Measurements from ENCODE around the gene ZNF516.

ZNF516 gene

GRCh38 chr18:76361219-76361618 lies 133.8 kb downstream of the ZNF516 start:
- no peak for DNase-seq

DNA sequence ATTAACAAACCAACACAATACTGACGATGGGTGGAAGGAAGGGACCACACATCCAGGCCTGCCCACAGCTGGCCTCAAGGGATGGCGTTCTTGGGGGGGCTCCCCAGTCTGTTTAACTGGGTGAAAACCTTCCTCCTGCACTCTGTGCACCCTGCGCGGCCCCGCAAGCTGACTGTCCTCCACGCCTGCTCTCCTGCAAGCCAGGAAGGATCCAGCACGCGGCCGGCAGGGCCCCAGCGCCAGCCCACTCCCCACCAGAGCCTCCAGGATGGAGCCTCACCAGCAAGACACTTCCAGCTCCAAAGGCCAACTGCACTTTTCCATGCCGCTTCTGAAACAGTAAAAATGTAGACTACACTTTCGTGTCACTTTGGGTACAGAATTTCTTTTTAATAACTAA lies 135.1 kb downstream of the ZNF516 start:
- DNase-seq: no peak

DNA sequence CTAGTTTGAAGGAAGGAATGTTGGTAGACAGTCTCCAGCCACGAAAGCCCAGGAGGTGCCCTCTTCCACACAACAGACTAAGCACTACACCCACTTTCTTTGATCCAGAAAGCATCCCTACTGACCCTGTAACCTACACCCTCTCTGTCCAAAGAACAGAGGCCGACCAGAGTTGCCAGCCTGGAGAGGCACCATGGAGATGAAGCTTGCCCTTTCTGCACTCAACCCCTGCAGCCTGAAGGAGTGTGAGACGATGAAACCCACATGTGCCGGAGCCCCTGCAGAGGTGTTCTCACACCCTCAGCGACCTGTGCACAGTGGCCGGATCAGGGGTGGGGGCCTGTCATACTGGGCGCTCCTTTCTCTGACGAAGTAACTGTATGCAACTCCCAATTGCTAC lies 136.3 kb downstream of the ZNF516 start:
- DNase-seq: no peak

DNA sequence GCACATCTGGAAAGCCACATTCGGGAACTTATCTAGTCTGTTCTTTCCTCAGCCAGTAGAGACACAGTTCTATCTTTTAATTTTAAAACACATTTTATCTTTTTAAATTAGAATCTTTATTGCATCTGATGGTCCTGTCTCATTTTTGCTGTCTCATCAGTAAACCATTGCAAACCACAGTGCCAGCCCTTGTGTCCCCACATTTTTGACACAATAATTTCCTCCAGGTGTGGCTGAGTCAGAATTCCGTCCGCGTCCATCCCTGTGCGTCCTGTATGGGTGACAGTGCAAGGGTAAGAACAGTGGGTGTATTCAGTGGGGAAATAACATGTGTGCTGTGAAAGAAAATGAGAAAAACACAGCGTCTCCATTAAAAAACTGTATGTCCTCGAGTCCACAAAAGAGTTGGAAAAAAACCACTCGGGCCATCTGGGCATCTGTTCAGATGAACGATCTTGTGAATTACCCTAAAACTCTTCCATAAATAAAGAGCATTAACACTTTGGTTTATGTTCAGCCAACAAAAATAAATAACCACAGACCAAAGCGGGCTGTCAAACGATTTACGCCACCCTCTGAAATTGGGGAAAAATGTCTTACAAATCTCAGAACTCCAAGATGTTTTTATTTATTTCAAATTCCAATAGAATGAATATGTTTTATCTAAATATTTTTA lies 137.3 kb downstream of the ZNF516 start:
- DNase-seq: no peak

DNA sequence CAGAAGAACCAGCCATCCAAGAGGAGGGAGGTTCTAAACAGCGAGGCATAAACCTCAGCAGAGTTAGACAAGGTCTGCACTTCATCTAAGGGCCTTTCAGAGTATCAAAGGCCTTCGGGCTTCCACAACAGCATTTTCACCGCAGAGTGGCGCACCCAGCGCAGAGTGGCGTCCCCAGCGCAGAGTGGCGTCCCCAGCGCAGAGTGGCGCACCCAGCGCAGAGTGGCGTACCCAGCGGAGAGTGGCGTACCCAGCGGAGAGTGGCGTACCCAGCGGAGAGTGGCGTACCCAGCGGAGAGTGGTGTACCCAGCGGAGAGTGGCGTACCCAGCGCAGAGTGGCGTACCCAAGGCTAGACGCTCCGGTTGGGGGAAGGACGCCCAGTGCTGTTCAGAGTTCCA lies 137.9 kb downstream of the ZNF516 start:
- DNase-seq: no peak

GRCh38 chr18:76356666-76357065 lies 138.4 kb downstream of the ZNF516 start:
- no peak for DNase-seq

GRCh38 chr18:76354348-76354747 lies 140.7 kb downstream of the ZNF516 start:
- no peak for DNase-seq

GRCh38 chr18:76353500-76353899 lies 141.5 kb downstream of the ZNF516 start:
- no peak for DNase-seq

DNA sequence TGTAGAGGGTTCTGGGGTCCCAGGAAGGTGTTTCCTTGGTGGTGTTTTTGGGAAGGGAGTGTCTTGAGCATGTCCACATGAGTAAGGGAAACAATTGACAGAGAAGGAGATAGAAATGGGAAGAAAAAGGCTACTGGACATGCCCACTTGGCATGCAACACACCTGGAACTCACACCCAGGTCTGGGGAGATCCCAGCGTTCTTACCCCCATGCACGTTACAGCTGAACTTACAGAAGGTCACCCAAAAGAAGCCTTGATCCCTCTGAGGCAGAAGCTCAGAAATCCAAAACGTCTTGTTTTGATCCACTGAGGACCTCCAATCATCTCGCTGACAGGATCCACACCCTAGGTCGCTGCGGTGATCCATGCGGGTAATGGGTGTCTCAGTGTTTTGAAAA lies 142.0 kb downstream of the ZNF516 start:
- no peak for DNase-seq

- DNase-seq: peak; percentile 71
Measured at GRCh38 chr18:76351961-76352581, 143.0 kb downstream of the ZNF516 start.

DNA sequence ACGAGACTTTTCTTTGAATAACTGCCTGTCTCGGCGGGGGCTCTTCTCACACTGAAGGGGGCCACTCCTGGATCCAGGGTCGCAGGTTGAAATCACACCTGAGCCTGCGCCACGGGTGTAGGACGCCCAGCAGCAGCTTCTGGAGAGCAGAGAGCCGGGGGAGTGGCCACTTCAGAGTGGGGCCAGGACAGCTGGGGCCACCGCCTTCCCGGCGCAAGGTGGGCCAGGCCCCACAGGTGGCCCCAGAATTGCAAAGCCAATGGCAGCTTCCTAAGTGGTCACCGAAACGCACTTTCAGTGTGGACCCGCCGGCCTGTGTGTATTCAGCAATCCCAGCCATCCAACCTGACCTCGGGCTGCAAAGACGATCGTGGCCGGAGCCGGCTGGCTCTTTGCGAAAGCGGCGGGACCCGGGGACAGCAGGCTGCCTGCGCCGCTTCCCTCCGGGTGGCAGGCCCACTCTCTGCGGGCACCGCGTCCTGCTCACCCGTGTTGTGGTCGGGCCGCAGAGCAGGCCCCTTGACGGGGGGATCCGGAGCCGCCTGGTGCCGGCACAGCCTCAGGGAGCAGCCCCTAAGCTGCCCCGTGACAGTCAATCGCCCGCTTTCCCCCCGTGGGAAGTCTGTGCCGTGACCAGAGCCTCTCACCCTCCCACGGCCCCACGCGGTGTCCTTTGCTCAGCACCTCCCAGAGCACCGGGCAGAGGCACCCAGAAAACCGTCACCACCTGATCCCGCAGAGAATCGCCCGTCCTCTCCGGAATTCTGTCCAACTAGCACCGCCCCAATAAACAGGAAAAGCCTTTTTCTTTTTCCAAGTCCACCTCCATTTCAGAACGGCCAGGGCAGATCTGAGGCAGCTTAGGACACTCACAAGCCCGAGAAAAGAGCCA lies 144.7 kb downstream of the ZNF516 start:
- no peak for DNase-seq

DNA sequence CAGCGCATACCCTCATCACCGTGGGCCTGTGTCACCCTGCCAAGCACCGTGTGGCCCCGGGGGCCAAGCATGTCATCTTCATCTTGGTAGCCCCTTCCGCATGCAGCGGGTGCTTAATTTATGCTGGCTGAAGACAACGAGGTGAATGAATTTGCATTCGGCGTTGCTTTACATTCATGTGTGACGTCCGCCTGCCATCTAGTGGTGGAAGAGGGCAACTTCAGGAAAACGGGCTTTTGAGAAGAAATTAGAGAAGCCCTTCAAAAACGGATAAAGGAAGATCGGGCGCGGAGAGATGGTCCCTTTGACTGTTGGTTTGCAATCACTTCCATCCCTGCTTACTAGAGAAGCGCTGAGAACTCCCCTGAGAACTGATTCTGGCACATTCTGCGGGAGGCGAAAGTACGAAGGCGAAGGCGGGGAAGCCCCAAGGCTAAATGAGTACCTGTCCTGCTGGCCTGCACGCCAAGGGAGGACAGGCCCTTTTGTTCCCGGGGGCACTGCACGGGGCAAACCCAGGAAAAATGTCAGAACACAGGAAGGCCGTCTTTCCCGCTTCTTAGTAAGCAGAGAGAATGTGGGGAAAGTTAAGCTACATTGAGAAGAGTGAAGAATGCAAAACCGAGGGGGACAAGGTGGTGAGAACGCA lies 145.9 kb downstream of the ZNF516 start:
- DNase-seq: peak; percentile 49

GRCh38 chr18:76348267-76349066 lies 146.6 kb downstream of the ZNF516 start:
- no peak for DNase-seq

- DNase-seq: no peak
Measured at GRCh38 chr18:76347341-76347740, 147.7 kb downstream of the ZNF516 start.

- no peak for DNase-seq
Measured at GRCh38 chr18:76346490-76347130, 148.4 kb downstream of the ZNF516 start.

DNA sequence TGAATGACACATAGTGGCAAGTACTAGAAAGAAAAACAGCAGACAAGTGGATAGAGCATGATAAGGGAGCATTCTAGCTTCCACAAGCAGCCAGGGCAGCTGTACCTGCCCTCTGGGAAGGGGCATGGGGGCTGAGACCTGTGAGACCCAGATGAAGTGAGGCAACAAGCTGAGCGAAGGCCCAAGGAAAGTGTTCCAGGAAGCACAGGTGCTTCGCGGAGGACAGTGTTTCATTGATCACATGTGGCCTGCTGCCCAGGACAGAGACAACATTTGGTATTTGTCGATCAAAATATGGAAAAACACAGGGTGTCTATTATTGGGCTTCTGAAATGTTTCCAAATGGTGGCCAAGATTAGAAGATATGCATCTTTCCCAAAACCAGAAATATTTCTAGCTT lies 149.1 kb downstream of the ZNF516 start:
- DNase-seq: no peak

DNA sequence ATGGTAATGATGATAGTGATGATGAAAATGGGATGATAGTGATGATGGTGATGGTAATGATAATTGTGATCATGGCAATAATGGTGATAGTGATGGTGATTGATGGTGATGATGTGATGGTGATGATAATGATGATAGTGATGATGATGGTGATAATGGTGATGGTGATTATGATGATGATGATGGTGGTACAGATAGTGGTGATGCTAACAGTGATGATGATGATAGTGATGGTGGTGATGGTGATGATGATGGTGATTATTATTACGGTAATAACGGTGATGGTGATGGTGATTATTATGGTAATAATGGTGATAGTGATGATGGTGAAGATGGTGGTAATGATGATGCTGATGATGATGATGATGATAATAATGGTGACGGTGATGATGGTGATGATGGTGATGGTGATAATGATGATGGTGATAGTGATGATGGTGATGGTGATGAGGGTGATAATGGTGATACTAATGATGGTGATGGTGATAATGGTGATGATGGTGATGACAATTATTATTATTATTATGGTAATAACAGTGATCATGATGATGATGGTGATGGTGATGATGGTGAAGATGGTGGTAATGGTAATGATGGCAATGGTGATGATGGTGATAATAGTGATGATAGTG lies 151.0 kb downstream of the ZNF516 start:
- DNase-seq: no peak

GRCh38 chr18:76340410-76340809 lies 154.6 kb downstream of the ZNF516 start:
- no peak for DNase-seq

- no peak for DNase-seq
Measured at GRCh38 chr18:76339246-76339620, 155.8 kb downstream of the ZNF516 start.

DNA sequence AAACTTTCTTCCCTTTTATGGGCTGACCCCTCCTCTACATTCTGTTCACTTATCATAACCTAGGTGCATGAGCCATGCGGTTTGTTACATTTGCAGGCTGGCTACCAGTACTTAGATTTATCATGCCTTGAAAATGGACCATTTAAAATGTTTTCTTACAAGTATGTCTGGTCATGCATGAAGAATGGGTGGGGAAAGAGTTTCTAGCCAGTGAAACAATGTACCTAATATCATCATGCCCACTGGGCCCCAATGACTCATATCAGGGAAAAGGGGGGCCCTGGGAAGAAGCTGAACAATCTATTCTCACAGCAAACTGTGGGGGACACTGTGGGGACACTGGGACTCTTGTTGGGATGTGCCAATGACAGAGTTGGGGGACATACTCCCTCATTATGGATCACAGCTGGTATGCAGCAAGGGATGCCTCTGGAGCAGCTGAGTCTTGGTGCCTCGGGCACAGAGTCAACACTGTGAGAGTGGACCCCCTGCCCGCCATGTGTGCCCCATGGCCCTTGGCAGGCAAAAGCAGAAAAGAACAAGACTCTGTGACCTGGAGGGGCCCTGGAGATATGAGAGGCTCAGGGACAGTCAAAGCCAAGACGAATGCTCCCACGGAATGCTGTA lies 156.3 kb downstream of the ZNF516 start:
- DNase-seq: no peak

DNA sequence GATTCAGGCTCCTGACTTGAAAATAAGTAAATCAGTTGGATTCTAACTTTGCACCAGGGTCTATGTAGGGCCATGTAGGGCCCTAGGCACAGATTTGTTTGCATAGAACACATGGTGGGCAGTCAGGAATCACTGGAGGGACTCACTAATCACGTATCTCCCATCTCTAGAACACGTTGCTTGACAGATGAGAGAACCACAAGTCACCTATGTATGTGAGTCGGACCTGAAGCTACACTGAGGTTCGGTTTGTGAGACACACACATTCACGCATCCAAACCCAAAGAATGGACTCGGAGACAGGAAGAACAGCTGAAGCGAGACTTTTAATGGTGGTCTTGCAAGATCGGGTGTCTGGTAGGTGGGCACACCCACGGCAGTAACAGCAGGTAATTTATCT lies 157.0 kb downstream of the ZNF516 start:
- DNase-seq: no peak
